Upper lobe of left lung (tissue), 6 donors: ENCODE data around the gene BGN. TPM values are rescaled to one million over a fixed set of nuclear protein-coding genes. Genes with fewer than 3 reads are reported as not detected.

Experiments used
- ATAC-seq, 2 donors: fragments of 200-7000 bp; cut with Tn5 transposase; one replicate each; pipeline ENCODE4 v1.9.1; 2022; ENCODE audit warnings: mild to moderate bottlenecking in 2 of 2, moderate library complexity in 2 of 2; ENCODE audit not compliant: low FRiP score in 2 of 2
- DNase-seq, 2 donors: peaks; one replicate each; pipeline ENCODE4 v3.0.0-alpha.2; 2019 to 2020
- H3K27ac ChIP-seq, 4 donors: fragments of 200-600 bp; sonication (generic); one replicate each; pipeline ENCODE4 v1.5.1; 2016 to 2019
- H3K27me3 ChIP-seq, 4 donors: fragments of 200-600 bp; sonication (generic); one replicate each; pipeline ENCODE4 v1.5.1; 2017 to 2019
- H3K36me3 ChIP-seq, 4 donors: fragments of 200-600 bp; sonication (generic); one replicate each; pipeline ENCODE4 v1.5.1; 2016 to 2019
- H3K4me1 ChIP-seq, 4 donors: fragments of 200-600 bp; sonication (generic); one replicate each; pipeline ENCODE4 v1.5.1; 2018 to 2019
- H3K4me3 ChIP-seq, 4 donors: fragments of 200-600 bp; sonication (generic); one replicate each; pipeline ENCODE4 v1.5.1; 2017 to 2019; ENCODE audit warnings: mild to moderate bottlenecking in 2 of 4, moderate library complexity in 1 of 4
- H3K9me3 ChIP-seq, 4 donors: fragments of 200-600 bp; sonication (generic); one replicate each; pipeline ENCODE4 v1.5.1; 2018 to 2019
- EP300 ChIP-seq, 4 donors: sonication (generic); formaldehyde crosslinking; IDR thresholded peaks; one replicate each; pipeline ENCODE4 v1.5.1; 2017; ENCODE audit warnings: antibody characterized with exemption in 4 of 4, control low read depth in 2 of 4
- POLR2A ChIP-seq, 4 donors: fragments of 450-650 bp; IDR thresholded peaks; one replicate each; pipeline ENCODE4 v1.5.1; 2016 to 2017; ENCODE audit warnings: antibody characterized with exemption in 4 of 4, mild to moderate bottlenecking in 2 of 4
- POLR2AphosphoS5 ChIP-seq, 2 donors: sonication (generic); formaldehyde crosslinking; IDR thresholded peaks; one replicate each; pipeline ENCODE4 v1.5.1; 2017; ENCODE audit warnings: antibody characterized with exemption in 2 of 2
- WGBS, 2 donors: methylation state at CpG; one replicate each; pipeline ENCODE4 v1.1.5; 2017 to 2018; 5-methylcytosine and 5-hydroxymethylcytosine counted together
- total RNA-seq, 6 donors: library from RNA; depleted of rRNA in 4 of 6; stranded (reverse); fragments of >200 nt in 4 of 6; gene quantifications; one replicate each; pipeline versions ENCODE4 v1.1.0 to v1.2.1, GENCODE V29; 2016 to 2021
- TF ChIP-seq, protein P1 (sequence below), 6 experiments: fragments of 450-650 bp in 4 of 6; fragments of 200-600 bp in 2 of 6; sonication (generic) in 2 of 6; IDR thresholded peaks; one replicate each; pipeline ENCODE4 v1.5.1; 2016 to 2019; ENCODE audit warnings: antibody characterized with exemption in 6 of 6
- donor health status: DM: no; HTN: no; CAD: no; lungs with moderate emphysema.
- donor health status: DM: no; HTN: yes; CAD: no; lungs with severe emphysema.

BGN gene
- total RNA-seq, 6 donors from 2014 or later = 13.0 to 251 (median 86.3) TPM

DNA sequence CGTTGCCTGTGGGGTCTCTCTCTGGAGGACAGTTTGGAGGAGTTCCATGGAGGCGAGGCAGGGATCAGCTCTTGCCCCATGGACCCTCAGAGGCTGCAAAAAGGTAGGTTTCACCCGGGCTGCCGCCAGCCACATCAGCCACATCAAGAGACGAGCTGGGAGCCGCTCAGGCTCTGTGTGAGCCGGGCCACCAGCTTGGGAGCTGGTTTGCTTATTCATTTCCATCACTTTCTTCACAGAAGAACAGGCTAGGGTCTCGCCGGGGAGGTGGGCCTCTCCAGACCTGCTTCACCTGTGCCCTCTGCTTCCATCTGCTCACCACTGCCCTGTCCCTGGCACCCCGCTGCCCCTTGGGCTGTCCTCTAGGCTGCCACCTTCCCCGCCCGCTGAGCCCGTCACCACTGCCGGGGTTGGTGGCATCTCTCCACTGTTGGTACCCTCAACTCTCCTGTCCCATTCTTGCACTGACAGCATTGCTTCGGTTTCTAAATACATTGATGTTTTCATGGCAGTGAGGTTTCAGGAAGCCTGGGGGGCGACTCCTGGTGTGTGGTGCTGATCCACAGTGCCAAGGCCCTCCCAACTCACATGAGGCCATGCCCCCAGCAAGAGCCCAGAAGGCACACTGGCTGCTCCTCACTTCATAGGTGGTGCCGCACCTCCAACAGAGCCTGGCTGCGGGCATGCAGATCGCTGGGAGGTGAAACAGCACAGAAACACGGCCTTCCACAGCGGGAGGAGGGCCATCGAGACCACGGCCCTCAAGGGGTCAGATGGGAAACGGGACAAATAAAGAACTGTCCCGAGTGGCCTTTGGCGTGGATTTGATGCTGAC lies 44.4 kb upstream of the BGN start:
- no peaks in the 10 kb centered on the region for H3K9me3 ChIP-seq
- ATAC-seq (no peak), DNase-seq (no peak)
- whole genome bisulfite sequencing, 2 donors = 89 to 99% methylated on average over 16 to 24 of the region's 26 CpGs
- no peak overlapping the region for H3K27ac ChIP-seq
- H3K4me3 ChIP-seq = no peak overlapping the region
- no peaks in the 10 kb centered on the region for H3K27me3 ChIP-seq
- TF ChIP-seq POLR2AphosphoS5 (IDR thresholded peaks at IDR 0.05) = no peak
- TF ChIP-seq, protein P1, sequence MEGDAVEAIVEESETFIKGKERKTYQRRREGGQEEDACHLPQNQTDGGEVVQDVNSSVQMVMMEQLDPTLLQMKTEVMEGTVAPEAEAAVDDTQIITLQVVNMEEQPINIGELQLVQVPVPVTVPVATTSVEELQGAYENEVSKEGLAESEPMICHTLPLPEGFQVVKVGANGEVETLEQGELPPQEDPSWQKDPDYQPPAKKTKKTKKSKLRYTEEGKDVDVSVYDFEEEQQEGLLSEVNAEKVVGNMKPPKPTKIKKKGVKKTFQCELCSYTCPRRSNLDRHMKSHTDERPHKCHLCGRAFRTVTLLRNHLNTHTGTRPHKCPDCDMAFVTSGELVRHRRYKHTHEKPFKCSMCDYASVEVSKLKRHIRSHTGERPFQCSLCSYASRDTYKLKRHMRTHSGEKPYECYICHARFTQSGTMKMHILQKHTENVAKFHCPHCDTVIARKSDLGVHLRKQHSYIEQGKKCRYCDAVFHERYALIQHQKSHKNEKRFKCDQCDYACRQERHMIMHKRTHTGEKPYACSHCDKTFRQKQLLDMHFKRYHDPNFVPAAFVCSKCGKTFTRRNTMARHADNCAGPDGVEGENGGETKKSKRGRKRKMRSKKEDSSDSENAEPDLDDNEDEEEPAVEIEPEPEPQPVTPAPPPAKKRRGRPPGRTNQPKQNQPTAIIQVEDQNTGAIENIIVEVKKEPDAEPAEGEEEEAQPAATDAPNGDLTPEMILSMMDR (IDR thresholded peaks at IDR 0.05) = no peak
- no peak for TF ChIP-seq EP300 (IDR thresholded peaks at IDR 0.05)
- TF ChIP-seq POLR2A (IDR thresholded peaks at IDR 0.05) = no peak
- peaks cover 0 to 24% (median 9%) of the 10 kb centered on the region in 4 donors for H3K36me3 ChIP-seq
- H3K4me1 ChIP-seq = no peaks in the 10 kb centered on the region

DNA sequence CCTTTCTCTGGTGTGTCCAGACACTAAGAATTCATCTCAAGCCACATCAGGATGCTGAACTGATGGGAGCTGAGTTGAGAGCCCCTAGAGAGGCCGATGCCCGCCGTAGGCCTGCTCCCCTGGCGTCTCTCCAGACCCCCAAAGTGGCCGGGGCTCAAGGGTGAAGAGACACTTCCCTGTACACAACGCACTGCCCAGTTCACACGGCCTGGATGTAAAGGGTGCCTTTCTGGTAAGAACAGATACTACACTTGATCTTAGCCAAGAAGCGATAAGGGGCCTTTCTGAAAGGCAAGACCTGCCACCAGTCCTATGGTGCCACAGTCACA lies 43.9 kb upstream of the BGN start:
- ATAC-seq (no peak), DNase-seq (no peak)
- Histone ChIP-seq H3K27me3 (no peaks in the 10 kb centered on the region), H3K36me3 (peaks cover 0 to 30% (median 12%) of the 10 kb centered on the region in 4 donors), H3K9me3 (no peaks in the 10 kb centered on the region), H3K4me1 (no peaks in the 10 kb centered on the region), H3K4me3 (no peak overlapping the region), H3K27ac (no peak overlapping the region)
- WGBS, 2 donors = 90 to 98% methylated on average over 7 to 8 of the region's 8 CpGs
- TF ChIP-seq, protein P1 (IDR thresholded peaks at IDR 0.05) = no peak
- TF ChIP-seq POLR2AphosphoS5 (IDR thresholded peaks at IDR 0.05) (no peak), POLR2A (IDR thresholded peaks at IDR 0.05) (no peak), EP300 (IDR thresholded peaks at IDR 0.05) (no peak)

DNA sequence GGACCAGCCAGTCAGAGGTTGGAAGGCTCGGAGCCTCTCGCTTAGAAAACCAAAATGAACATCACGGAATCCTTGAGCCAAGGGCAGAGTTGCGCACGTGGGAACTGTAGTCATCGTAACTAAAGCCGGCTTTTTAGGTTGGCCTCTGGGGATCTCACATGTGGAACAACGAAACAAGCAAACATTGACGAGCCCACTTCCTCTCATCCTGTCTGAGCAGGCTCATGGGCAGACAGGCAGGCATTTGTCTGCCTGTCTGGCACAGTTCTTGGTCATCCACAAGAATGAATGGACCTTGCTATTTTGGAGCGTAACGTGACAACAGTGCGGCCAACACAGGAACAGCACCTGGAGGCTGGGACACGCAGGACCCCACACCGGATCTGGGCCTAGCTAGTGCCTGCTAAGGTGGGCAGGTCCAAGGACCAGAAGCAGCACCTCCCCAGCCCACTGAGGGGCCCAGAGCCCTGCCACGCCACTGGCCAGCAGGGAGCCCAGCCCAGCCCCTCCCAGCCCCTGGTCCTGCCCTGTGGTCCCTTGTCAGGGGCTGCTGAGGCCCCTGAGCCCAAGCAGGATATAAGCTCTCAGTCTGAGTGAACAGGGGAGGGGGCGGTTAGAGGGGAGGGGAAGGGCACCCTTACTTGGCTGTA lies 39.8 kb upstream of the BGN start:
- H3K27ac ChIP-seq = no peak overlapping the region
- ATAC-seq = no peak
- no peak for DNase-seq
- no peak for TF ChIP-seq POLR2AphosphoS5 (IDR thresholded peaks at IDR 0.05)
- no peak for TF ChIP-seq POLR2A (IDR thresholded peaks at IDR 0.05)
- no peak for TF ChIP-seq EP300 (IDR thresholded peaks at IDR 0.05)
- TF ChIP-seq, protein P1 (IDR thresholded peaks at IDR 0.05) = no peak
- WGBS, 2 donors = 91 to 93% methylated on average over 10 to 15 of the region's 16 CpGs
- no peaks in the 10 kb centered on the region for H3K9me3 ChIP-seq
- H3K36me3 ChIP-seq = peaks cover 0 to 37% (median 15%) of the 10 kb centered on the region in 4 donors
- no peak overlapping the region for H3K4me3 ChIP-seq
- peaks cover 0 to 6% (median 0%) of the 10 kb centered on the region in 4 donors for H3K27me3 ChIP-seq
- no peaks in the 10 kb centered on the region for H3K4me1 ChIP-seq

DNA sequence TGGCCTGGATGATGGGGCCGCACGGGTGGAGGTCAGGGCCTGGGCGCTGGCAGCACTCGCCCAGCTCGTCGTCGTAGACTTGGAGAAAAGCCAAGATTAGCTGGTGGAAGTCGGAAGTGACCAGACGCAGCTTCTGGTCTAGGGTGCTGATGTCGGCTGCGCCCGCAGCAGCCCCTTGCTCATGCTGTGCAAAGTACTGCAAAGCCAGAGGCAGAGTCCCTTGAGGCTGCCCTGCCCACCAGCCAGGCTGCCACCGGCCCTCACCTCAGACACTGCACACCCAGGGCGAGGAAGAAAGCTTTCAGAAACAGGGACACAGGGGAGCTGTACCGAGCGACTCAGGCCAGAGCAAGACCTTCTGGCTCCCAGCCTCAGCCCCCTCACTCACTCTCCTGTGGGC lies 39.2 kb upstream of the BGN start:
- Histone ChIP-seq H3K36me3 (peaks cover 0 to 37% (median 15%) of the 10 kb centered on the region in 4 donors), H3K27me3 (peaks cover 0 to 6% (median 0%) of the 10 kb centered on the region in 4 donors), H3K4me3 (no peak overlapping the region), H3K27ac (no peak overlapping the region), H3K4me1 (no peaks in the 10 kb centered on the region), H3K9me3 (no peaks in the 10 kb centered on the region)
- ATAC-seq = no peak
- no peak for DNase-seq
- no peak for TF ChIP-seq POLR2AphosphoS5 (IDR thresholded peaks at IDR 0.05)
- TF ChIP-seq POLR2A (IDR thresholded peaks at IDR 0.05) = no peak
- TF ChIP-seq, protein P1 (IDR thresholded peaks at IDR 0.05) = no peak
- no peak for TF ChIP-seq EP300 (IDR thresholded peaks at IDR 0.05)
- 86% methylated on average over 16 of the region's 16 CpGs; no CpG with 5 or more reads in 1 of the 2 donors for WGBS, 2 donors
